ENCODE data around the gene DNAH9.

DNA sequence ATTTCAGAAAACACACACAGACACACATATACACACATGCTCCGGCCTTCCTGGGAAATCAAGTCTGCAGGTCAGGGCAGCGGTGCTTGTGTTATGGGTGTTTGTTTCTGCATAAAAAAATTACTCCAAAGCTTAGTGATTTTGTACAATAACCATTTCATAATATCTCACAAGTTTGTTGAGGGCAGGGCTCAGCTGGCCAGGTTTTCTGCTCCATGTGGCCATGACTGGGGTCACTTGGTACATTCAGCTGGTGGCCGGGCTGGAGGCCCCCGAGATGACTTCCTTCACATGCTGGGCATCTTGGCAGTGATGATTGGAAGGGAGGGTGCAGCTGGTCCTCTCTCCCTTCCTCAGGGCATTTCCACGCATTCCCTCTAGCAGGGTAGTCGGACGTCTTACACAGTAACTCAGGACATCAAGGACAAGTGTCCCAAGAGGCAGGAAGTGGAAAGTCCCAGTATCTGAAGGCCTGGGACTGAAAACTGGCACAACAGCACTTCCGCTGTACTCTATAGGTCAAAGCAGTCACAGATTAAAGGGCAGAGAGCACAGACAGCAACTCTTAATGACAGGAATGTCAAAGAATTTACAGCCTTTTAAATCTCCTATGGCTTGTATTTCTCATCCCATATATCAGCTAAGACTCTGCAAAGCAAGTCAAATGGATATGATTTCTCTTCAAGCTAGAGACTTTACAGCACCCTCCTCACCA, 271.6 kb downstream of the DNAH9 start:
- TF ChIP-seq CTCF (IDR thresholded peaks at IDR 0.05) = no peak
- no peak for TF ChIP-seq POLR2A (IDR thresholded peaks at IDR 0.05)

Measured in Peyer's patch (tissue), 4 donors.